AG04449 (cell line): ENCODE measurements around the gene NDUFAB1.

Experiments used
- CTCF ChIA-PET: fragments of 350-600 bp; formaldehyde crosslinking; extraction: SDS; loops from one replicate; lab custom pipeline; 2021; ENCODE audit warnings: antibody characterized with exemption; lab: Yijun Ruan, JAX
- POLR2A ChIA-PET: fragments of 400-600, 350-600 bp; formaldehyde crosslinking; extraction: SDS; loops from one replicate; lab custom pipeline; 2020; ENCODE audit warnings: antibody characterized with exemption, inconsistent platforms; lab: Yijun Ruan, JAX
- DNase-seq: peaks from one replicate; pipeline ENCODE4 v3.0.0-alpha.2; 2010; ENCODE audit warnings: low read depth, low spot score
- H3K4me3 ChIP-seq: 2 replicates; pipeline ENCODE4 v1.5.1; 2011; ENCODE audit warnings: low read depth, mild to moderate bottlenecking, control low read depth, low read length
- CTCF ChIP-seq: IDR thresholded peaks from one replicate; pipeline ENCODE4 v1.5.1; 2011; ENCODE audit warnings: mild to moderate bottlenecking, moderate library complexity, low read length, control low read depth, inconsistent platforms; ENCODE audit not compliant: insufficient read depth; ENCODE audit errors: missing control alignments

The NDUFAB1 gene

GRCh38 chr16:23572394-23572793 is 23.7 kb downstream of the NDUFAB1 start:
- TF ChIP-seq CTCF, result no peak
- no peak overlapping the region for H3K4me3 ChIP-seq
- POLR2A ChIA-PET, result no interaction called here
- CTCF ChIA-PET, result interaction anchor here (1.4 kb wide), 1 partner anchor 14 kb away, joined by 6 read pairs; the partner anchor contains the start of genes EARS2 and UBFD1
- DNase-seq, result no peak

DNA sequence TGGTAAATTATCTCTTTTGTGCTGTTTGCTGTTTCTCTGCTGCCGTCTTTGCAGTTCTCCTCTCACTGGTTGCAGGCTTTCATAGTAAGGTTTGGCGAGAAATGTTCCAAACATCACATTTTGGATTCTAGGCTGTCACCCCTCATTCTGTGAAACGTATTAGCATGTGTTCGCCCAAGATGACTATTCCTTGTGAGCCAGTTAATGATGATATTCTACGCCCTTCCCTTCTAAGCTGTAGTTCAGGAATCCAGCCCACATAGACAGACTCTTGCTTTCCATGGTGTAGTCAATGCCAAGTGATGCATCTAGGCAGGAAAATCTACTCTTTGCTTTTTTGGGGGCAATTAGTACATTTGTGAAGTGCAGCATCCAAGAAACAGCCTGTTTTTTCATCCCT is 24.2 kb downstream of the NDUFAB1 start:
- ChIA-PET CTCF (interaction anchor here (1.4 kb wide), 1 partner anchor 13 kb away, joined by 6 read pairs; the partner anchor contains the start of genes EARS2 and UBFD1), POLR2A (interaction anchor here (0.6 kb wide), 1 partner anchor 15 kb away, joined by 3 read pairs; the partner anchor contains the start of genes EARS2 and UBFD1)
- no peak for TF ChIP-seq CTCF
- H3K4me3 ChIP-seq, result no peak overlapping the region
- no peak for DNase-seq

DNA sequence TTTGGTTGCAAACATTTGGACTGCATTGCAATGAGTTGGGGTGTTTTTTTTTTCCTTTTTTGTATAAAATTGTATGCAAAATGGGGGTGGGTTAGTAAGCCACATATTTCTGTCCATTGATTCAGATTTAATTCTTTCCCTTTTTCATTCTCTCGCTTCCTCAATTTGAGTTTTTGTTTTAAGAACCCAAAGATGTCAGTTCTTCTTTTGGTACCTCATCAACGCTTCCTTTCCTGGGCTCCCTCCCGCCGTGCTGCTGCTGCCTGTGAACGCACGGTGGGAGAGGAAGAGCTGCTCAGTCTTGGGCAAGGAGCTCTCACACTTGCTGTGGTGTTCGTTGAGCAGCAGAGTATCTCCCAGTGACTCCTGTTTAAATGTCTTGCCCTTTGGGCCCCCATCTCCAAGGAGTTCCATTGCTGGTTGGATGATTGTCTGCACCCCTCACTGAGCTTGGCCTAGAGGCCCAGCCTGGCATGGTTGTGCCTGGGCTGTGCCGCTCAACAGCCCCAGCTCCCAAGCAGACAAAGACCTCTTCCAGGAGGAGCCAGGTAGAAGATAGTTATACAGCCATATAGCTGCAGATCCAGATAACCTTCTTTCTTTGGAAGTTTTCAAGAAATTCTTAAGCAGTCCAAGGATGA is 25.0 kb downstream of the NDUFAB1 start:
- ChIA-PET POLR2A (no interaction called here), CTCF (interaction anchor here (1.4 to 2.4 kb wide), 2 partner anchors 13 kb away, joined by 6 to 10 read pairs; partner anchors contain the start of genes EARS2 and UBFD1)
- H3K4me3 ChIP-seq, result no peak overlapping the region
- no peak for TF ChIP-seq CTCF
- DNase-seq, result no peak

DNA sequence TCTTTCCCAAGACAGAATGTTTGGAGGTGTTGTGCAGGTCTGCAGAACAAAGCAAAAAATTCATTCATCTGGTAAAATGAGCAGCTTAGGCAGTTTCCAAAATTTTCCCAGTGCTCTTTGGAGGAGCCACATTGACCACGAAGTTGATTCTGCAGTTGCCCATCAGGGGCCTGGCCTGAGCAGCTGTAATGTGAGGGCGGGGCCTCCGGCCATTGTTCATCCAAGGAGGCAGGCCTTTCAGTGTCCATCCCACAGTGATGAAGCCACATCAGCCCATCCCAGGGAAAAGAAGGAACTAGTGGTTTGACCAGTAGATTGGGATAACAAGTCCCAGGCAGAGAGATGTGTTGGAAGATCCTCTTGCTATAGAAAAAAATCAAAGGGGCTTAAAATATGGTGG is 28.5 kb downstream of the NDUFAB1 start:
- POLR2A ChIA-PET, result no interaction called here
- CTCF ChIA-PET, result interaction anchor here (1.5 to 1.8 kb wide), 2 partner anchors 9 kb away, joined by 3 to 10 read pairs; partner anchors contain the start of gene UBFD1

DNA sequence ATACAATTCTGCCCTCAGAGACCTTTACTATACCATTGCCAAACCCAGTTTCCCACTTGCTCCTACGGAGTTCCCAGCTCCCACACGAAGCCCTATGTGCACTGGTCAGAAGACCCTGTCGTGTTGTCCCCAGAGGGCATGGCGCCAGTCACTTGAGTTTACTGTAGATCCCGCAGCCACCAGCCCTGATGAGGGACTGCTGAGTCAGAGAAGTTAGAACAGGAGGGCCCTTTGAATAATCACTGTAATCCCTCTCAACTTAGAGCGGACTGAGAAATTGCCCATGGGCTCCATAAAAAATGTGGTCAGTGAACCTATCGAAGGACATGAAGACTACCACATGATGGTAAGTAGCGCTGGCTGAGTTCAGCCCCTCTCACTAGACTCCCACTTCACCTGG is 29.4 kb downstream of the NDUFAB1 start:
- CTCF ChIA-PET, result interaction anchor here (1.2 to 1.8 kb wide), 3 partner anchors 8 to 30 kb away, joined by 3 to 10 read pairs (median 4); partner anchors contain the start of gene UBFD1
- POLR2A ChIA-PET, result no interaction called here
- TF ChIP-seq CTCF, result no peak
- no peak for DNase-seq
- no peak overlapping the region for H3K4me3 ChIP-seq

More for the DNA sequence above, 28.5 kb downstream of the NDUFAB1 start:
- H3K4me3 ChIP-seq, result no peak overlapping the region
- no peak for TF ChIP-seq CTCF
- no peak for DNase-seq

DNA sequence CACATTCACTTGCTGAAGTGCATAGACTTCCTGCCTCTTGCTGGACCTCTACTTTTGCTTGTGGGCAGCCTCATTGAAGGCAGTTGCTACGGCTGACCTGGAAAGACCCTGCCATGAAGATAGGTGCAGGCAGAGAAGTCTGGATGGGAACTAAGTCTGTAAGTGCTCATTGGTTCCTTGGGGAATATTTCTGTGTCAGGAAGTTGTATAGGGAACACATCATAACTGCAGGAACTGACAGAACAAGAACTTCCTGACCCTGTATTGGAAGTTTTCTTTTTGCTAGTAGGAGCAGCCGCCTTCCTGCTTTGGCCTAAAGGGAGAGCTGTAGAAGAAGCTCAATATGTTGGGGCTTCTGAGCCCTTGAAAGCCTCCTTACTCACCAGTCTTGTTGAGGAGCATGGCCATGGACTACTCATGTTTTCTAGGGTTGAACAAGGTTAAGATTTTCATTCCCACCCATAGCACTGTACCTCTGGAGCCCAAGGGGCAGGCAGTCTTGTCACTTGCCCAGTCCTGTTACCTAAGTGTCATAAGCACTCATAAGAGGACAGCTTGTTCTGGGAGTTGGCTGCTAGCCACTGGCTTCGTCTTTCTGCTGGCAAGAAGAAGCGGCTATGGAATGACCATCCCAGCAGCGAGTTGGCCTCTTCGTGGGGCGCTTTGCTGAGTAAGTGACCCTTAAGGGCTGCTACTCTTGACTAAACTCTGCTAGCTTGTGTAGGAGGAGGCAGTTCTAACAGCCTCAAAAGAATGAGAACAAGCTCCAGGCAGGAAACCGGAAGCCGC is 31.3 kb downstream of the NDUFAB1 start:
- DNase-seq, result no peak
- ChIA-PET POLR2A (no interaction called here), CTCF (interaction anchor here (0.6 to 1.4 kb wide), 2 partner anchors 32 to 130 kb away, joined by 3 to 7 read pairs; partner anchors contain the start of gene NDUFAB1)
- TF ChIP-seq CTCF, result no peak
- no peak overlapping the region for H3K4me3 ChIP-seq
